Loucy (cell line): ENCODE results near the gene CORO1C.

Experiments
- H2AFZ ChIP-seq: fragments of 200-600 bp; sonication (generic); 2 replicates; pipeline ENCODE4 v1.6.0; 2016; ENCODE audit warnings: antibody characterized with exemption, mild to moderate bottlenecking, low read length, moderate library complexity
- H3F3A ChIP-seq: fragments of 200-600 bp; 2 replicates; pipeline ENCODE4 v1.6.0; 2016; ENCODE audit warnings: antibody characterized with exemption, low read depth, mild to moderate bottlenecking
- H3K27me3 ChIP-seq: fragments of 200-600 bp; sonication (generic); 2 replicates; pipeline ENCODE4 v1.6.1; 2014; ENCODE audit warnings: low read length, mild to moderate bottlenecking; ENCODE audit not compliant: insufficient read depth, poor library complexity, severe bottlenecking
- H3K36me3 ChIP-seq: fragments of 200-600 bp; sonication (generic); 2 replicates; pipeline ENCODE4 v1.6.1; 2016; ENCODE audit warnings: low read length; ENCODE audit not compliant: insufficient read depth
- H3K4me1 ChIP-seq: fragments of 200-600 bp; sonication (generic); 2 replicates; pipeline ENCODE4 v1.5.1; 2014; ENCODE audit warnings: low read length, mild to moderate bottlenecking; ENCODE audit not compliant: insufficient read depth, poor library complexity, severe bottlenecking
- H3K4me2 ChIP-seq: fragments of 200-600 bp; sonication (generic); 2 replicates; pipeline ENCODE4 v1.6.0; 2014; ENCODE audit warnings: antibody characterized with exemption, low read length, low read depth, mild to moderate bottlenecking; ENCODE audit not compliant: poor library complexity, severe bottlenecking
- H3K4me3 ChIP-seq: fragments of 200-600 bp; sonication (generic); 2 replicates; pipeline ENCODE4 v1.5.1; 2014; ENCODE audit warnings: low read length, mild to moderate bottlenecking, mixed read lengths; ENCODE audit not compliant: poor library complexity, severe bottlenecking
- H3K79me2 ChIP-seq: fragments of 200-600 bp; sonication (generic); 2 replicates; pipeline ENCODE4 v1.6.1; 2014; ENCODE audit warnings: low read length; ENCODE audit not compliant: insufficient read depth
- H3K9ac ChIP-seq: fragments of 200-600 bp; sonication (generic); 2 replicates; pipeline ENCODE4 v1.6.0; 2014; ENCODE audit warnings: mild to moderate bottlenecking, low read depth, low read length, moderate library complexity; ENCODE audit not compliant: poor library complexity, severe bottlenecking
- H3K9me2 ChIP-seq: fragments of 200-600 bp; sonication (generic); replicated peaks from 2 replicates; pipeline ENCODE4 v1.6.1; 2016; ENCODE audit warnings: low read depth, low read length, mixed read lengths
- H3K9me3 ChIP-seq: fragments of 200-600 bp; sonication (generic); 2 replicates; pipeline ENCODE4 v1.6.1; 2014; ENCODE audit warnings: mild to moderate bottlenecking, antibody characterized with exemption, low read length, low read depth; ENCODE audit not compliant: insufficient read depth
- H4K20me1 ChIP-seq: fragments of 200-600 bp; sonication (generic); 2 replicates; pipeline ENCODE4 v1.6.0; 2014; ENCODE audit warnings: antibody characterized with exemption, low read length, mild to moderate bottlenecking; ENCODE audit not compliant: insufficient read depth, poor library complexity, severe bottlenecking
- CTCF ChIP-seq: fragments of 200-600 bp; sonication (generic); conservative IDR thresholded peaks from 2 replicates; pipeline ENCODE4 v1.5.1; 2014; ENCODE audit warnings: mild to moderate bottlenecking, antibody characterized with exemption, low read length
- EZH2phosphoT487 ChIP-seq: fragments of 200-600 bp; IDR thresholded peaks from 2 replicates; pipeline ENCODE4 v1.6.1; 2018; ENCODE audit warnings: antibody characterized with exemption, mild to moderate bottlenecking, moderate library complexity, borderline replicate concordance

CORO1C gene

GRCh38 chr12:108744021-108744897 lies 12.9 kb upstream of the CORO1C start:
- Histone ChIP-seq H4K20me1 (no peaks in the 10 kb centered on the region), H3K36me3 (no peaks in the 10 kb centered on the region), H3K4me2 (no peak overlapping the region), H3K9me3 (no peaks in the 10 kb centered on the region), H3K4me1 (no peaks in the 10 kb centered on the region), H3K9me2 (no peaks in the 10 kb centered on the region), H3K4me3 (no peak overlapping the region), H3K27me3 (no peaks in the 10 kb centered on the region), H3K9ac (no peak overlapping the region), H3K79me2 (no peaks in the 10 kb centered on the region), H3F3A (no peaks in the 10 kb centered on the region), H2AFZ (no peak overlapping the region)
- no peak for TF ChIP-seq EZH2phosphoT487
- TF ChIP-seq CTCF = no peak

GRCh38 chr12:108738170-108738569 lies 6.9 kb upstream of the CORO1C start:
- H3K36me3 ChIP-seq = no peaks in the 10 kb centered on the region
- H2AFZ ChIP-seq = no peak overlapping the region
- H3K9me3 ChIP-seq = no peaks in the 10 kb centered on the region
- H3K9ac ChIP-seq = no peak overlapping the region
- H3F3A ChIP-seq = no peaks in the 10 kb centered on the region
- H3K79me2 ChIP-seq = no peaks in the 10 kb centered on the region
- H3K9me2 ChIP-seq = no peaks in the 10 kb centered on the region
- H3K4me3 ChIP-seq = no peak overlapping the region
- TF ChIP-seq EZH2phosphoT487 (no peak), CTCF (no peak)
- no peaks in the 10 kb centered on the region for H4K20me1 ChIP-seq
- H3K4me2 ChIP-seq = no peak overlapping the region
- peaks cover 4% of the 10 kb centered on the region for H3K4me1 ChIP-seq
- no peaks in the 10 kb centered on the region for H3K27me3 ChIP-seq

DNA sequence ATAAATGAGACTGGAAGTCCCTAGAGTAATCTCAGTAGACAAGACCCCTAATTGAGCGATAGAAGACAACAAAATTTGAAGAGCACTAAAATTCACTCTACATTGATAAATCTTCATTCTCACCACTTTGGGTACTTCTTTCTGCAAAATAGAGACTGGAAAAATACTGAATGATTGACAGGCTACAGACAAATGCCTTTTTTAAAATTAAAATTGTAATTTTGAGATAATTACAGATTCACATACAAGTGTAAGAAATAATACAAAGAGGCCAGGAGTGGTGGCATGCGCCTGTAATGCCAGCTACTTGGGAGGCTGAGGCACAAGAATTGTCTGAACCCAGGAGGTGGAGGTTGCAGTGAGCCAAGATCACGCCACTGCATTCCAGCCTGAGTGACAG lies 4.5 kb upstream of the CORO1C start:
- H3K4me3 ChIP-seq = no peak overlapping the region
- no peak overlapping the region for H3K9ac ChIP-seq
- H3K9me3 ChIP-seq = no peaks in the 10 kb centered on the region
- H3K9me2 ChIP-seq = no peaks in the 10 kb centered on the region
- peaks cover 3% of the 10 kb centered on the region for H4K20me1 ChIP-seq
- TF ChIP-seq CTCF (no peak), EZH2phosphoT487 (no peak)
- peaks cover 8% of the 10 kb centered on the region for H3K4me1 ChIP-seq
- H2AFZ ChIP-seq = no peak overlapping the region
- H3K36me3 ChIP-seq = no peaks in the 10 kb centered on the region
- H3K27me3 ChIP-seq = no peaks in the 10 kb centered on the region
- no peaks in the 10 kb centered on the region for H3F3A ChIP-seq
- no peak overlapping the region for H3K4me2 ChIP-seq
- H3K79me2 ChIP-seq = peaks cover 4% of the 10 kb centered on the region; the same call in 1 of the 2 replicates
